DND-41 (cell line): ENCODE measurements around the gene ACSL3.

Experiments used
- ATAC-seq: fragments of 200-7000 bp; cut with Tn5 transposase; 3 replicates; pipeline ENCODE4 v1.9.1; 2021; ENCODE audit warnings: low read depth; ENCODE audit not compliant: insufficient read depth
- DNase-seq: peaks from one replicate; pipeline ENCODE4 v3.0.0-alpha.2; 2020
- H2AFZ ChIP-seq: 2 replicates; pipeline ENCODE4 v1.6.0; 2012; ENCODE audit warnings: low read depth, low read length
- H3K27ac ChIP-seq: 2 replicates; pipeline ENCODE4 v1.5.1; 2012; ENCODE audit warnings: low read length, inconsistent platforms
- H3K27me3 ChIP-seq: fragments of 200-600 bp; sonication (generic); 2 replicates; pipeline ENCODE4 v1.6.0; 2012; ENCODE audit warnings: low read length, mild to moderate bottlenecking, inconsistent platforms; ENCODE audit not compliant: insufficient read depth, poor library complexity
- H3K36me3 ChIP-seq: 2 replicates; pipeline ENCODE4 v1.5.1; 2012; ENCODE audit warnings: low read length, inconsistent platforms; ENCODE audit not compliant: insufficient read depth
- H3K4me1 ChIP-seq: 2 replicates; pipeline ENCODE4 v1.5.1; 2012; ENCODE audit warnings: mild to moderate bottlenecking, low read length; ENCODE audit not compliant: insufficient read depth
- H3K4me2 ChIP-seq: 2 replicates; pipeline ENCODE4 v1.6.0; 2012; ENCODE audit warnings: mild to moderate bottlenecking, moderate library complexity, low read length, inconsistent platforms; ENCODE audit not compliant: insufficient read depth
- H3K4me3 ChIP-seq, 2 experiments: fragments of 200-600 bp in 1 of 2; shearing (Covaris generic) in 1 of 2; 2 replicates each; pipeline ENCODE4 v1.5.1; 2012 to 2016; ENCODE audit warnings: inconsistent platforms in 2 of 2, low read length in 2 of 2, mild to moderate bottlenecking in 2 of 2, low read depth in 1 of 2, moderate library complexity in 1 of 2
- H3K79me2 ChIP-seq: 2 replicates; pipeline ENCODE4 v1.6.0; 2012; ENCODE audit warnings: low read length, inconsistent platforms; ENCODE audit not compliant: insufficient read depth
- H3K9ac ChIP-seq: 2 replicates; pipeline ENCODE4 v1.6.0; 2012; ENCODE audit warnings: low read depth, mild to moderate bottlenecking, inconsistent platforms, low read length, moderate library complexity
- H3K9me3 ChIP-seq: 2 replicates; pipeline ENCODE4 v1.5.1; 2012; ENCODE audit warnings: low read length, moderate library complexity, mild to moderate bottlenecking, inconsistent platforms; ENCODE audit not compliant: insufficient read depth, severe bottlenecking
- H4K20me1 ChIP-seq: 2 replicates; pipeline ENCODE4 v1.6.0; 2012; ENCODE audit warnings: low read length; ENCODE audit not compliant: insufficient read depth
- CTCF ChIP-seq: IDR thresholded peaks from 2 replicates; pipeline ENCODE4 v1.5.1; 2012; ENCODE audit warnings: borderline replicate concordance, low read length, moderate library complexity, mild to moderate bottlenecking; ENCODE audit not compliant: poor library complexity, severe bottlenecking; ENCODE audit errors: extremely low read depth
- EZH2 ChIP-seq: IDR thresholded peaks from 3 replicates; pipeline ENCODE4 v1.6.1; 2012; ENCODE audit warnings: borderline replicate concordance, low read depth, mild to moderate bottlenecking, moderate library complexity, low read length, inconsistent platforms; ENCODE audit not compliant: severe bottlenecking

Gene ACSL3

GRCh38 chr2:222884805-222885424 lies 24.1 kb downstream of the ACSL3 start:
- Histone ChIP-seq H3K27me3 (no peaks in the 10 kb centered on the region), H3K36me3 (0 out of 2 replicates have a peak, but pooled peaks cover 4% of the 10 kb centered on the region), H3K9ac (no peak overlapping the region), H3K4me1 (no peaks in the 10 kb centered on the region), H3K79me2 (peaks cover 97% of the 10 kb centered on the region), H3K9me3 (no peaks in the 10 kb centered on the region), H3K27ac (no peak overlapping the region), H3K4me2 (no peak overlapping the region), H3K4me3 (no peak overlapping the region), H2AFZ (no peak overlapping the region), H4K20me1 (peaks cover 73% of the 10 kb centered on the region)
- no peak for TF ChIP-seq EZH2
- no peak for TF ChIP-seq CTCF
- DNase-seq (no peak), ATAC-seq (no peak)

- H3K9ac ChIP-seq = no peak overlapping the region
- ATAC-seq (no peak), DNase-seq (no peak)
- no peaks in the 10 kb centered on the region for H3K9me3 ChIP-seq
- peaks cover 64% of the 10 kb centered on the region for H4K20me1 ChIP-seq
- H3K36me3 ChIP-seq = 0 out of 2 replicates have a peak, but pooled peaks cover 4% of the 10 kb centered on the region
- no peak for TF ChIP-seq EZH2
- TF ChIP-seq CTCF = no peak
- no peak overlapping the region for H3K27ac ChIP-seq
- H3K79me2 ChIP-seq = peaks cover 99% of the 10 kb centered on the region
- no peaks in the 10 kb centered on the region for H3K27me3 ChIP-seq
- no peaks in the 10 kb centered on the region for H3K4me1 ChIP-seq
- H3K4me3 ChIP-seq = no peak overlapping the region
- no peak overlapping the region for H3K4me2 ChIP-seq
- no peak overlapping the region for H2AFZ ChIP-seq
These were observed 26.3 kb downstream of the ACSL3 start for GRCh38 chr2:222887124-222887523.

GRCh38 chr2:222888716-222889115 lies 27.9 kb downstream of the ACSL3 start:
- peaks cover 58% of the 10 kb centered on the region for H4K20me1 ChIP-seq
- H3K9me3 ChIP-seq = no peaks in the 10 kb centered on the region
- peaks cover 99% of the 10 kb centered on the region for H3K79me2 ChIP-seq
- H3K4me2 ChIP-seq = no peak overlapping the region
- no peak for ATAC-seq
- no peaks in the 10 kb centered on the region for H3K4me1 ChIP-seq
- no peak for DNase-seq
- H3K4me3 ChIP-seq = no peak overlapping the region
- no peak for TF ChIP-seq CTCF
- no peak for TF ChIP-seq EZH2
- H2AFZ ChIP-seq = no peak overlapping the region
- H3K27ac ChIP-seq = no peak overlapping the region
- 0 out of 2 replicates have a peak, but pooled peaks cover 4% of the 10 kb centered on the region for H3K36me3 ChIP-seq
- H3K27me3 ChIP-seq = no peaks in the 10 kb centered on the region
- no peak overlapping the region for H3K9ac ChIP-seq
